Fibroblast of lung (primary cell): ENCODE results near the gene GALNT7.

Experiments
- CTCF ChIP-seq, 2 donors: IDR thresholded peaks in 1 of 2; conservative IDR thresholded peaks in 1 of 2; 1 replicate in 1 of 2; 2 replicates in 1 of 2; pipeline ENCODE4 v1.5.1; 2011 to 2012; ENCODE audit warnings: low read length in 2 of 2, control low read depth in 1 of 2, inconsistent platforms in 1 of 2, low read depth in 1 of 2, mild to moderate bottlenecking in 1 of 2
- EZH2 ChIP-seq: IDR thresholded peaks from 2 replicates; pipeline ENCODE4 v1.5.1; 2012; ENCODE audit warnings: low read length, control low read depth, mild to moderate bottlenecking; ENCODE audit errors: missing control alignments

- TF ChIP-seq CTCF (conservative IDR thresholded peaks at IDR 0.05 in 1 of 2, IDR thresholded peaks at IDR 0.05 in 1 of 2; ENCODE audit: low read depth in 1 of 2, low read length in 2 of 2) (no peak), EZH2 (no peak)
Observed at GRCh38 chr4:173233857-173234256, 65.2 kb downstream of the GALNT7 start.
